H1 (cell line): ENCODE data around the gene CCDC12. TPM values are rescaled to one million over a fixed set of nuclear protein-coding genes. Genes with fewer than 3 reads are reported as not detected.

ENCODE experiments used
- CTCF ChIA-PET: fragments of 300-600 bp; sonication (Branson Sonifier 250); formaldehyde crosslinking; loops from one replicate; lab custom pipeline; 2021; ENCODE audit not compliant: partially characterized antibody; lab: Charles Lee
- POLR2A ChIA-PET: fragments of 300-600 bp; sonication (Branson Sonifier 250); formaldehyde crosslinking; loops from one replicate; lab custom pipeline; 2021; ENCODE audit warnings: inconsistent platforms; ENCODE audit not compliant: partially characterized antibody; lab: Charles Lee
- DNase-seq, 2 experiments: peaks; one replicate each; pipeline versions ENCODE4 v3.0.0 to v3.0.0-alpha.2; 2010 to 2022; ENCODE audit warnings: low spot score in 2 of 2, low read depth in 1 of 2, mixed read lengths in 1 of 2
- FAIRE-seq: peaks from 2 replicates; lab custom pipeline; 2011; peaks lifted over from hg19 to GRCh38; lab: Jason Lieb, UNC
- H2AFZ ChIP-seq: 2 replicates; pipeline ENCODE4 v1.8.1; 2012; ENCODE audit warnings: low read length, inconsistent platforms
- H2AK5ac ChIP-seq: 2 replicates; pipeline ENCODE4 v1.6.1; 2013; ENCODE audit warnings: low read depth, low read length
- H2BK120ac ChIP-seq: replicated peaks from 2 replicates; pipeline ENCODE3; 2013; ENCODE audit warnings: low read depth, low read length, inconsistent platforms
- H2BK12ac ChIP-seq: 2 replicates; pipeline ENCODE4 v1.6.1; 2013; ENCODE audit warnings: low read depth, low read length
- H2BK15ac ChIP-seq: 2 replicates; pipeline ENCODE4 v1.6.1; 2013; ENCODE audit warnings: low read length
- H2BK20ac ChIP-seq: 2 replicates; pipeline ENCODE4 v1.6.1; 2013; ENCODE audit warnings: low read length
- H2BK5ac ChIP-seq: 2 replicates; pipeline ENCODE4 v1.6.1; 2013; ENCODE audit warnings: low read depth, low read length
- H3K14ac ChIP-seq: 2 replicates; pipeline ENCODE4 v1.6.1; 2013; ENCODE audit warnings: inconsistent platforms; ENCODE audit not compliant: insufficient read length
- H3K18ac ChIP-seq: 2 replicates; pipeline ENCODE4 v1.6.1; 2013; ENCODE audit warnings: low read length; ENCODE audit errors: extremely low read depth
- H3K23ac ChIP-seq: 2 replicates; pipeline ENCODE4 v1.6.1; 2013; ENCODE audit warnings: inconsistent platforms; ENCODE audit not compliant: insufficient read length
- H3K23me2 ChIP-seq: 2 replicates; pipeline ENCODE4 v1.6.1; 2013; ENCODE audit warnings: low read depth, low read length
- H3K27ac ChIP-seq: 2 replicates; pipeline ENCODE4 v1.6.1; 2011; ENCODE audit warnings: low read depth, low read length, inconsistent platforms
- H3K27me3 ChIP-seq, 4 experiments: replicated peaks in 1 of 4; 1 replicate in 1 of 4; 2 replicates in 3 of 4; pipeline versions ENCODE4 v1.6.1 to v1.8.1; 2011 to 2013; ENCODE audit warnings: low read length in 3 of 4, mild to moderate bottlenecking in 3 of 4, inconsistent platforms in 2 of 4, mixed read lengths in 2 of 4, moderate library complexity in 1 of 4; ENCODE audit not compliant: control insufficient read depth in 3 of 4, insufficient read depth in 3 of 4; ENCODE audit errors: extremely low read depth in 1 of 4
- H3K36me3 ChIP-seq, 4 experiments: 2 replicates each; pipeline versions ENCODE4 v1.6.1 to v1.8.1; 2011 to 2013; ENCODE audit warnings: mild to moderate bottlenecking in 4 of 4, low read length in 3 of 4, moderate library complexity in 2 of 4, control low read depth in 1 of 4, inconsistent platforms in 1 of 4; ENCODE audit not compliant: insufficient read depth in 4 of 4, control insufficient read depth in 2 of 4
- H3K4ac ChIP-seq: replicated peaks from 2 replicates; pipeline ENCODE3; 2013; ENCODE audit warnings: low read length, low read depth, mixed read lengths, inconsistent platforms; ENCODE audit not compliant: insufficient read length
- H3K4me1 ChIP-seq, 4 experiments: replicated peaks in 1 of 4; 1 replicate in 1 of 4; 2 replicates in 3 of 4; pipeline versions ENCODE4 v1.6.1 to v1.8.1; 2011 to 2013; ENCODE audit warnings: low read length in 3 of 4, inconsistent platforms in 2 of 4, mixed read lengths in 1 of 4; ENCODE audit not compliant: insufficient read depth in 4 of 4, control insufficient read depth in 3 of 4
- H3K4me2 ChIP-seq, 2 experiments: 2 replicates each; pipeline versions ENCODE4 v1.6.1 to v1.8.1; 2011 to 2013; ENCODE audit warnings: low read depth in 2 of 2, low read length in 2 of 2, control low read depth in 1 of 2, inconsistent platforms in 1 of 2, mild to moderate bottlenecking in 1 of 2; ENCODE audit not compliant: insufficient read depth in 1 of 2
- H3K4me3 ChIP-seq, 4 experiments: fragments of 200-600, 300-600 bp in 1 of 4; sonication (generic), shearing (Covaris generic), sonication (Bioruptor Twin) in 1 of 4; 2 replicates each; pipeline versions ENCODE4 v1.5.1 to v1.8.1; 2011 to 2016; ENCODE audit warnings: low read length in 4 of 4, low read depth in 3 of 4, control low read depth in 2 of 4, inconsistent platforms in 2 of 4, mild to moderate bottlenecking in 2 of 4, mixed read lengths in 1 of 4, moderate library complexity in 1 of 4; ENCODE audit not compliant: insufficient read depth in 2 of 4; ENCODE audit errors: extremely low read depth in 1 of 4
- H3K56ac ChIP-seq: replicated peaks from 2 replicates; pipeline ENCODE3; 2013; ENCODE audit warnings: low read depth, mild to moderate bottlenecking, mixed read lengths, low read length, inconsistent platforms; ENCODE audit not compliant: insufficient read length
- H3K79me1 ChIP-seq: 2 replicates; pipeline ENCODE4 v1.6.1; 2013; ENCODE audit warnings: low read depth, low read length, control low read depth
- H3K79me2 ChIP-seq, 2 experiments: 2 replicates each; pipeline versions ENCODE4 v1.6.1 to v1.8.1; 2012 to 2013; ENCODE audit warnings: low read length in 2 of 2, mild to moderate bottlenecking in 2 of 2, inconsistent platforms in 1 of 2; ENCODE audit not compliant: insufficient read depth in 2 of 2, control insufficient read depth in 1 of 2
- H3K9ac ChIP-seq, 4 experiments: replicated peaks in 1 of 4; 1 replicate in 1 of 4; 2 replicates in 3 of 4; pipeline versions ENCODE4 v1.6.1 to v1.8.1; 2011 to 2013; ENCODE audit warnings: low read depth in 3 of 4, low read length in 3 of 4, control low read depth in 2 of 4, mild to moderate bottlenecking in 2 of 4, moderate library complexity in 2 of 4, inconsistent platforms in 1 of 4; ENCODE audit errors: extremely low read depth in 1 of 4
- H3K9me3 ChIP-seq, 2 experiments: 2 replicates each; pipeline versions ENCODE4 v1.6.1 to v1.8.1; 2012 to 2013; ENCODE audit warnings: mild to moderate bottlenecking in 2 of 2, moderate library complexity in 2 of 2, control low read depth in 1 of 2, inconsistent platforms in 1 of 2, low read depth in 1 of 2, low read length in 1 of 2, mixed read lengths in 1 of 2; ENCODE audit not compliant: insufficient read depth in 2 of 2
- H4K20me1 ChIP-seq, 2 experiments: replicated peaks in 1 of 2; 2 replicates each; pipeline versions ENCODE3 to v1.8.1; 2011 to 2013; ENCODE audit warnings: inconsistent platforms in 2 of 2, low read length in 2 of 2, mild to moderate bottlenecking in 1 of 2; ENCODE audit not compliant: insufficient read depth in 2 of 2, control insufficient read depth in 1 of 2
- H4K5ac ChIP-seq: 2 replicates; pipeline ENCODE4 v1.6.1; 2013; ENCODE audit warnings: low read length, low read depth, mixed read lengths, inconsistent platforms; ENCODE audit not compliant: insufficient read length
- H4K8ac ChIP-seq: 2 replicates; pipeline ENCODE4 v1.8.0; 2013; ENCODE audit warnings: mild to moderate bottlenecking, moderate library complexity, low read length, inconsistent platforms; ENCODE audit not compliant: insufficient read depth; ENCODE audit errors: extremely low read depth
- H4K91ac ChIP-seq: replicated peaks from 2 replicates; pipeline ENCODE3; 2013; ENCODE audit warnings: low read length, mixed read lengths, inconsistent platforms; ENCODE audit not compliant: insufficient read length
- CREB1 ChIP-seq: IDR thresholded peaks from 2 replicates; pipeline ENCODE4 v1.6.1; 2012; ENCODE audit warnings: inconsistent platforms
- CTBP2 ChIP-seq: IDR thresholded peaks from 2 replicates; pipeline ENCODE4 v1.7.0; 2011; ENCODE audit warnings: borderline replicate concordance, mild to moderate bottlenecking, moderate library complexity, mixed read lengths, low read length; ENCODE audit not compliant: insufficient read depth, insufficient read length
- FOSL1 ChIP-seq: IDR thresholded peaks from 2 replicates; pipeline ENCODE4 v1.6.1; 2011; ENCODE audit warnings: mild to moderate bottlenecking, low read depth, low read length, moderate library complexity; ENCODE audit not compliant: insufficient read depth
- GTF2F1 ChIP-seq: IDR thresholded peaks from 2 replicates; pipeline ENCODE4 v1.6.1; 2012; ENCODE audit warnings: low read depth, low read length, improper control_type of control experiment, borderline replicate concordance
- HDAC6 ChIP-seq: IDR thresholded peaks from one replicate; pipeline ENCODE4 v1.7.1; 2012; ENCODE audit warnings: low read depth, mild to moderate bottlenecking, inconsistent platforms, low read length, moderate library complexity
- KDM4A ChIP-seq: IDR thresholded peaks from one replicate; pipeline ENCODE4 v1.7.1; 2012; ENCODE audit warnings: low read depth, mild to moderate bottlenecking, moderate library complexity, low read length, inconsistent platforms; ENCODE audit not compliant: severe bottlenecking
- KDM5A ChIP-seq: fragments of 200-600 bp; IDR thresholded peaks from 2 replicates; pipeline ENCODE4 v1.7.1; 2012; ENCODE audit warnings: mild to moderate bottlenecking, low read length, inconsistent platforms, mixed read lengths
- PHF8 ChIP-seq: fragments of 200-600 bp; sonication (generic); conservative IDR thresholded peaks from 2 replicates; pipeline ENCODE4 v1.7.1; 2012; ENCODE audit warnings: low read depth, mild to moderate bottlenecking, inconsistent platforms, low read length, moderate library complexity
- POLR2A ChIP-seq, 2 experiments: IDR thresholded peaks; 1 replicate in 1 of 2; 2 replicates in 1 of 2; pipeline ENCODE4 v1.6.1; 2011; ENCODE audit warnings: low read depth in 2 of 2, low read length in 2 of 2, mild to moderate bottlenecking in 2 of 2; ENCODE audit errors: control extremely low read depth in 1 of 2
- RAD21 ChIP-seq, 2 experiments: IDR thresholded peaks in 1 of 2; conservative IDR thresholded peaks in 1 of 2; 2 replicates each; pipeline ENCODE4 v1.6.1; 2011; ENCODE audit warnings: low read depth in 2 of 2, low read length in 2 of 2, improper control_type of control experiment in 1 of 2, inconsistent platforms in 1 of 2, mild to moderate bottlenecking in 1 of 2, moderate library complexity in 1 of 2
- WGBS, 2 experiments: shearing (Covaris generic) in 1 of 2; methylation state at CpG; one replicate each; pipeline versions ENCODE4 v1.1.6 to v1.1.7; 2013 to 2015; ENCODE audit warnings: low lambda C conversion rate in 2 of 2, mixed read lengths in 2 of 2, inconsistent platforms in 1 of 2, low coverage in 1 of 2, missing lambda C conversion rate in 1 of 2; ENCODE audit not compliant: insufficient replicate concordance in 2 of 2, insufficient coverage in 1 of 2, insufficient read length in 1 of 2; ENCODE audit errors: extremely low coverage in 1 of 2, missing lambda C conversion rate in 1 of 2; 5-methylcytosine and 5-hydroxymethylcytosine counted together
- polyA plus RNA-seq, 7 experiments: library from polyadenylated mRNA; depleted of rRNA in 3 of 7; stranded (reverse) in 5 of 7; unstranded in 2 of 7; fragments of >200 nt in 5 of 7; fragments of 200-250 nt in 2 of 7; gene quantifications; 1 replicate in 5 of 7; 2 replicates in 1 of 7; 4 replicates in 1 of 7; pipeline versions ENCODE4 v1.2.1 to v1.2.3, GENCODE V29; 2011 to 2013; ENCODE audit warnings: missing spikeins in 2 of 7, mixed read lengths in 2 of 7
- total RNA-seq: library from RNA; stranded (reverse); fragmentation: NEBNext Ultra II Directional; extraction: Animal tissue kit (Norgen Biotek cat#: 25700); gene quantifications from 2 replicates; pipeline ENCODE4 v1.2.1, GENCODE V29; 2021

CCDC12 gene
- total and polyA plus RNA-seq, 2 of the 8 experiments (the other 6 are each of a cell fraction or from before 2014, with no cell fraction given): 29.5 to 41.3 TPM

DNA sequence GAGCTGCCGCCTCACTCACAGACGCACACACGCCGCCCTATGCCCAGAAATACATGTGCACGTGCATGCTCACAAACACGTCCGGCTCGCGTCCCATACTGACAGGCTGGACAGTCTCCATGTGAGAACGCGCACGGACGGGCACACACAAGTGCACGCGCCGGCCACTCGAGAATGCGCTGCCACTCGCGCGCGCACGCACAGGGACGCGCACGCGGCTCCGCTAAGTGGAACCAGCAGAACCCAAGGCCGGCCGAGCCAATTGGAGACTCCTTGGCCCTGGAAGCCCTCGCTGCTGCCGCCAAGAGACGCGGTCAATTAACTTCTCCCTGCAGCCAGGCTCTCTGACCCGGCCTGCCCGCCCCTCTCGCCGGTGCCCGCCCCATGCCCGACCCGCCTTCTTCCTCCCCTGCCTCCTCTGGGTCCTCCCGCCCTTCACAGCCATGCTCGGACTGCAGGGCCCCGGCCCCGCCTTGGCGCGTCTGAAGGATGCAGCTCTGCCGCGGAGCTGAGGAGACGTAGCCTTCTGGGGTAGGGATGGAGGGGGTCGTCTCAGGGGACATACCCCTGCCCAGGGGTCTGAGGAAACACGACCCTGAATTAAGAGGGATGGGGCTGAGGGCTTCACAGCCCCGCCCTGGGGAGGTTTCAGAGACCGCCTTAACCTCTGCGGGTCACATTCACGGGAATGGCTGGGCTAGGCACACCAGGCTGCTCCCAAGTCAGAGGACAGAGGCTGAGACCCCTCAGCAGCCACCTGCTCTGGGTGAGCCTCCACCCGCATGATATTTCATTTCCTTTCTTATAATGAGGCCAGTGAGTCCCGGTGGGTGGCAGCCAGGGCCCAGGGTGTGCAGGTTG is 84.0 kb downstream of the CCDC12 start:
- Histone ChIP-seq H3K36me3 (no peaks in the 10 kb centered on the region), H3K56ac (no peak overlapping the region), H3K4ac (no peak overlapping the region), H3K23me2 (peaks cover 4% of the 10 kb centered on the region; the same call in 1 of the 2 replicates), H3K27me3 (peaks cover 15 to 62% (median 47%) of the 10 kb centered on the region in 4 experiments), H2AFZ (peak overlapping the region; percentile 31; the same call in 1 of the 2 replicates), H3K14ac (no peak overlapping the region), H2BK12ac (peak overlapping the region; percentile 68; the same call in 1 of the 2 replicates), H3K79me2 (no peaks in the 10 kb centered on the region), H3K79me1 (no peaks in the 10 kb centered on the region), H3K4me3 (peak overlapping the region; percentile 10 to 56 (median 48); a peak in 7 of 8 replicates), H3K23ac (no peak overlapping the region), H3K27ac (no peak overlapping the region), H3K9ac (no peak overlapping the region), H2BK20ac (0 out of 2 replicates have a peak overlapping the region, but pooled peaks have one; percentile 72), H4K91ac (peak overlapping the region; percentile 86), H3K4me2 (peak overlapping the region; percentile 62 to 99), H2BK5ac (no peak overlapping the region; the same call in 1 of the 2 replicates), H3K9me3 (no peaks in the 10 kb centered on the region), H4K20me1 (peaks cover 0 to 5% of the 10 kb centered on the region in 2 experiments), H2AK5ac (no peak overlapping the region), H4K5ac (peak overlapping the region; percentile 9), H4K8ac (no peak overlapping the region), H2BK120ac (peak overlapping the region; percentile 25), H3K4me1 (peaks cover 4 to 22% (median 17%) of the 10 kb centered on the region in 4 experiments), H3K18ac (peak overlapping the region; percentile 44), H2BK15ac (peak overlapping the region; percentile 88; the same call in 1 of the 2 replicates)
- ChIA-PET POLR2A (interaction anchor here (1.1 to 1.2 kb wide), 2 partner anchors 10 to 31 kb away, joined by 3 to 4 read pairs; no protein-coding TSS in a partner anchor), CTCF (interaction anchor here (0.6 to 13.3 kb wide), 14 partner anchors 10 to 185 kb away, joined by 3 to 91 read pairs (median 10); partner anchors contain the start of genes MYL3 and PTH1R)
- DNase-seq: peak; percentile 58 to 89
- FAIRE-seq: no peak
- WGBS, 2 experiments: 7% methylated on average over 38 of the region's 58 CpGs; no CpG with 5 or more reads in 1 of the 2 experiments
- TF ChIP-seq RAD21 (IDR thresholded peaks at IDR 0.05 in 1 of 2, conservative IDR thresholded peaks at IDR 0.05 in 1 of 2; ENCODE audit: low read depth in 2 of 2, low read length in 2 of 2): peak; percentile 9 to 20; a peak in 2 of 4 replicates
- no peak for TF ChIP-seq CREB1
- TF ChIP-seq POLR2A (IDR thresholded peaks at IDR 0.05; ENCODE audit: control extremely low read depth in 1 of 2, low read depth in 2 of 2, low read length in 2 of 2): no peak
- TF ChIP-seq KDM5A: no peak
- TF ChIP-seq GTF2F1: no peak
- TF ChIP-seq CTBP2: no peak
- peak; percentile 76 for TF ChIP-seq KDM4A
- TF ChIP-seq PHF8: no peak
- TF ChIP-seq FOSL1: peak; percentile 74
- no peak for TF ChIP-seq HDAC6
